IMR-90 (cell line): ENCODE results near the gene NOL4L. TPM values are rescaled to one million over a fixed set of nuclear protein-coding genes. Genes with fewer than 3 reads are reported as not detected.

Experiments used
- ATAC-seq: fragments of 200-7000 bp; cut with Tn5 transposase; 2 replicates; pipeline ENCODE4 v1.9.1; 2020; ENCODE audit warnings: low read depth, mild to moderate bottlenecking, moderate library complexity
- BruUV-seq: library from RNA; stranded (reverse); fragments of 400-500 nt; replicated peaks from 2 replicates; lab custom pipeline; 2021; lab: Mats Ljungman, UMichigan
- CTCF ChIA-PET: fragments of 300-600 bp; formaldehyde crosslinking; extraction: SDS; loops from one replicate; lab custom pipeline; 2021; ENCODE audit warnings: antibody characterized with exemption; lab: Yijun Ruan, JAX
- POLR2A ChIA-PET: fragments of 300-600 bp; sonication (Branson Sonifier 250); formaldehyde crosslinking; loops from one replicate; lab custom pipeline; 2022; ENCODE audit warnings: antibody characterized with exemption; ENCODE audit not compliant: unreplicated experiment; lab: Charles Lee
- DNase-seq: peaks from one replicate; pipeline ENCODE4 v3.0.0; 2013
- H2AFZ ChIP-seq: replicated peaks from 2 replicates; pipeline ENCODE3; 2013; ENCODE audit warnings: low read length, mild to moderate bottlenecking; ENCODE audit not compliant: poor library complexity
- H2AK5ac ChIP-seq: 2 replicates; pipeline ENCODE4 v1.6.1; 2013; ENCODE audit warnings: low read depth, low read length, inconsistent platforms
- H2AK9ac ChIP-seq: replicated peaks from 2 replicates; pipeline ENCODE3; 2013; ENCODE audit warnings: mild to moderate bottlenecking, low read depth, low read length, moderate library complexity; ENCODE audit not compliant: poor library complexity
- H2BK120ac ChIP-seq: 2 replicates; pipeline ENCODE4 v1.6.1; 2013; ENCODE audit warnings: low read depth, low read length, inconsistent platforms
- H2BK15ac ChIP-seq: 3 replicates; pipeline ENCODE4 v1.6.1; 2013; ENCODE audit warnings: low read depth, low read length, inconsistent platforms
- H2BK20ac ChIP-seq: 2 replicates; pipeline ENCODE4 v1.6.1; 2013; ENCODE audit warnings: low read depth, mild to moderate bottlenecking, inconsistent platforms, low read length, moderate library complexity
- H2BK5ac ChIP-seq: 2 replicates; pipeline ENCODE4 v1.6.1; 2013; ENCODE audit warnings: mild to moderate bottlenecking, low read depth, low read length, inconsistent platforms; ENCODE audit not compliant: poor library complexity, severe bottlenecking
- H3K14ac ChIP-seq: replicated peaks from 2 replicates; pipeline ENCODE4 v1.6.1; 2013; ENCODE audit warnings: low read depth, low read length, inconsistent platforms
- H3K18ac ChIP-seq: 2 replicates; pipeline ENCODE4 v1.6.1; 2013; ENCODE audit warnings: low read depth, low read length, control low read depth
- H3K23ac ChIP-seq: 2 replicates; pipeline ENCODE4 v1.6.1; 2013; ENCODE audit warnings: low read depth, low read length, inconsistent platforms
- H3K27ac ChIP-seq: 2 replicates; pipeline ENCODE4 v1.5.1; 2013; ENCODE audit warnings: mild to moderate bottlenecking, control low read depth, low read length; ENCODE audit not compliant: insufficient read depth
- H3K27me3 ChIP-seq: 2 replicates; pipeline ENCODE4 v1.6.1; 2013; ENCODE audit warnings: low read length; ENCODE audit not compliant: control insufficient read depth, insufficient read depth
- H3K36me3 ChIP-seq: 2 replicates; pipeline ENCODE4 v1.6.1; 2013; ENCODE audit warnings: low read length, mixed read lengths; ENCODE audit not compliant: control insufficient read depth, insufficient read depth
- H3K4ac ChIP-seq: 2 replicates; pipeline ENCODE4 v1.6.1; 2013; ENCODE audit warnings: low read depth, low read length, inconsistent platforms
- H3K4me1 ChIP-seq: 2 replicates; pipeline ENCODE4 v1.6.1; 2013; ENCODE audit warnings: low read length, mixed read lengths; ENCODE audit not compliant: control insufficient read depth, insufficient read depth
- H3K4me2 ChIP-seq: 2 replicates; pipeline ENCODE4 v1.6.1; 2013; ENCODE audit warnings: low read depth, mild to moderate bottlenecking, control low read depth, low read length, moderate library complexity
- H3K4me3 ChIP-seq: 2 replicates; pipeline ENCODE4 v1.5.1; 2013; ENCODE audit warnings: low read depth, mild to moderate bottlenecking, control low read depth, low read length, moderate library complexity; ENCODE audit not compliant: insufficient read depth
- H3K56ac ChIP-seq: 2 replicates; pipeline ENCODE4 v1.6.1; 2013; ENCODE audit warnings: low read length, inconsistent platforms; ENCODE audit not compliant: insufficient read depth; ENCODE audit errors: extremely low read depth
- H3K79me1 ChIP-seq, 2 experiments: 2 replicates each; pipeline ENCODE4 v1.6.1; 2013; ENCODE audit warnings: low read length in 2 of 2, inconsistent platforms in 1 of 2, low read depth in 1 of 2
- H3K9ac ChIP-seq: 2 replicates; pipeline ENCODE4 v1.6.1; 2013; ENCODE audit warnings: low read depth, low read length, control low read depth
- H3K9me1 ChIP-seq: 2 replicates; pipeline ENCODE4 v1.6.1; 2013; ENCODE audit warnings: low read length, inconsistent platforms; ENCODE audit not compliant: insufficient read depth
- H3K9me3 ChIP-seq: 2 replicates; pipeline ENCODE4 v1.6.1; 2013; ENCODE audit warnings: low read length; ENCODE audit not compliant: control insufficient read depth, insufficient read depth
- H4K20me1 ChIP-seq: 2 replicates; pipeline ENCODE4 v1.6.1; 2013; ENCODE audit warnings: low read length, inconsistent platforms; ENCODE audit not compliant: insufficient read depth
- H4K5ac ChIP-seq: 2 replicates; pipeline ENCODE4 v1.6.1; 2013; ENCODE audit warnings: mild to moderate bottlenecking, low read depth, low read length, control low read depth
- H4K8ac ChIP-seq, 2 experiments: 2 replicates each; pipeline ENCODE4 v1.6.1; 2013; ENCODE audit warnings: low read depth in 2 of 2, low read length in 2 of 2, control low read depth in 1 of 2, inconsistent platforms in 1 of 2
- H4K91ac ChIP-seq: 2 replicates; pipeline ENCODE4 v1.6.1; 2013; ENCODE audit warnings: low read depth, low read length, inconsistent platforms; ENCODE audit not compliant: insufficient read depth
- BHLHE40 ChIP-seq: fragments of 150-350 bp; IDR thresholded peaks from 2 replicates; pipeline ENCODE4 v1.6.1; 2016; ENCODE audit warnings: mild to moderate bottlenecking, low read depth, low read length
- CHD1 ChIP-seq: IDR thresholded peaks from 2 replicates; pipeline ENCODE4 v1.6.1; 2012; ENCODE audit warnings: low read depth, low read length, improper control_type of control experiment
- FOS ChIP-seq: fragments of 150-350 bp; IDR thresholded peaks from 2 replicates; pipeline ENCODE4 v1.6.1; 2016; ENCODE audit warnings: low read depth, low read length
- MAFK ChIP-seq: IDR thresholded peaks from 2 replicates; pipeline ENCODE4 v1.6.1; 2012; ENCODE audit warnings: low read depth, low read length, improper control_type of control experiment
- NFE2L2 ChIP-seq: fragments of 150-350 bp; IDR thresholded peaks from 2 replicates; pipeline ENCODE4 v1.6.1; 2016; ENCODE audit warnings: low read depth, mild to moderate bottlenecking, low read length
- WGBS, 2 experiments: methylation state at CpG; one replicate each; pipeline versions ENCODE4 v1.1.5 to v1.1.7; 2013; ENCODE audit warnings: missing lambda C conversion rate in 2 of 2; ENCODE audit not compliant: insufficient read length in 1 of 2; ENCODE audit errors: extremely low coverage in 2 of 2; 5-methylcytosine and 5-hydroxymethylcytosine counted together
- dilution Hi-C: fragments of 300-500 bp; cut with HindIII; formaldehyde crosslinking; loops from one replicate; pipeline ENCODE4 v1.14.3; 2018; ENCODE audit warnings: low sequenced_read_pairs; ENCODE audit not compliant: unreplicated experiment
- in situ Hi-C: fragments of 300-500 bp; cut with MboI; formaldehyde crosslinking; loops from 3 replicates; pipeline ENCODE4 v1.14.3; 2019; ENCODE audit warnings: low sequenced_read_pairs, inconsistent platforms, mixed read lengths
- intact Hi-C: fragments of 100-400 bp; cut with micrococcal nuclease; formaldehyde crosslinking; loops from 2 replicates; pipeline ENCODE4 v1.10.0; 2022
- polyA plus RNA-seq, 3 experiments: library from polyadenylated mRNA; depleted of rRNA; stranded (reverse); fragments of >200 nt; gene quantifications; 2 replicates each; pipeline ENCODE4 v1.2.3, GENCODE V29; 2012; ENCODE audit warnings: low replicate concordance in 1 of 3
- total RNA-seq: library from RNA; depleted of rRNA; stranded (reverse); fragments of >200 nt; gene quantifications from 2 replicates; pipeline ENCODE4 v1.2.3, GENCODE V29; 2012

NOL4L gene
- total and polyA plus RNA-seq, 2 of the 4 experiments (the other 2 are of a cell fraction), result 4.7 to 13.3 TPM

DNA sequence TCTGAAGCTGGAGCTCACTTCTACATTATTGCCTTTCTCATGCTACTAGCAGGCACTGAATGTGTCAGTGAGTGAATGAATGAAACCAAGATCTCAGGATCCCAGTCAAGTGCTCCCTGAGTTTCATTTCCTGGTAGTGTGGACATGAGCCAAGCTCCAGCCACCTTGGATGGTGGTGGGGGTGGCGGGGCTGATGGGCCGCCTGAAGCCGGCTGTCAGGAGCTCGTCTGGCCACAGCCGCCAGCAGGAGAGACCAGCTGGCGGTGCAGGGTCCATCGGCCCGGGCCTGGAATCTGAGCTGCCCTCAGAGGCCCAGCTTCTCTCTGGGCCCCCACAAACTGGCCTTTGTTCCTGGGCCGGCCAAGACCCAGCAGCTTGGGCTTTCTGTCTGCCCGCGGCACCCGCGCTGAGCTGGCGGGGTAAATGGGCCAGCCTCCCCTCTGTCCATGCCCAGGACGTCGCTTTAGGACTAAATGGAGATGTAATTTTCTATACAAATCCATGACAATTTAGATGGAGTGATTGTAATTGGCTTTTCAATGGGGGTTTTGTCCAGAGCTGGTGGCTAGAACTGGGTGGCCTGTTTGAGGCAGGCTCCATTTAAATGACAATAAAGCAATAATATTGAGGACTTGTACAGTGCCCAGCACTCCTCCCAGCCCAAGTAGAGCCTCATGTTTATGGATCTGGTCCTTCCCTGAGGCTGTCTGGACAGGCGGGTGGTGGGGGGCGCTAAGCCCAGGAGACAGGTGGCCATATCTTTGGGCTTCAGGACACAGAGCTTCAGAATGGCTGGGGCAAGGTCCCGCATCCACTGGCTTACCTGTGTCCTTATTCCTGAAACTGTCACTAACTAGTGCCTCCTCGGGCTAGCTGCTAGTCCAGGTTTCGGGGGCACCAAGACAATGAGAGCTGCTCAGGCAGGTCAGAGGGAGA is 43.5 kb downstream of the NOL4L start:
- Histone ChIP-seq H2AK9ac (no peak overlapping the region), H3K9me1 (peaks cover 7% of the 10 kb centered on the region; the same call in 1 of the 2 replicates), H3K4me2 (no peak overlapping the region), H3K79me1 (no peaks in the 10 kb centered on the region), H3K27ac (no peak overlapping the region), H3K18ac (no peak overlapping the region), H4K91ac (no peak overlapping the region), H2BK15ac (no peak overlapping the region), H4K8ac (no peak overlapping the region), H3K27me3 (peaks cover 20% of the 10 kb centered on the region), H2BK120ac (no peak overlapping the region), H2AK5ac (no peak overlapping the region), H3K4me1 (peaks cover 4% of the 10 kb centered on the region; the same call in 1 of the 2 replicates), H3K9me3 (no peaks in the 10 kb centered on the region), H4K20me1 (no peaks in the 10 kb centered on the region), H2AFZ (no peak overlapping the region), H2BK5ac (no peak overlapping the region), H3K14ac (no peak overlapping the region), H2BK20ac (no peak overlapping the region), H3K4me3 (no peak overlapping the region), H3K9ac (no peak overlapping the region), H3K4ac (no peak overlapping the region), H3K36me3 (no peaks in the 10 kb centered on the region), H3K56ac (no peak overlapping the region), H3K23ac (no peak overlapping the region), H4K5ac (no peak overlapping the region)
- DNase-seq (no peak), ATAC-seq (no peak)
- dilution Hi-C loops (no loop called here), intact Hi-C loops (no loop called here), in situ Hi-C loops (no loop called here)
- ChIA-PET CTCF (interaction anchor here (0.9 kb wide), 1 partner anchor 9 kb away, joined by 3 read pairs; no protein-coding TSS in a partner anchor), POLR2A (no interaction called here)
- 83% methylated on average over 3 of the region's 21 CpGs; no CpG with 5 or more reads in 1 of the 2 experiments for WGBS, 2 experiments
- BruUV-seq, result no TSS peak
- no peak for TF ChIP-seq BHLHE40
- TF ChIP-seq NFE2L2, result no peak
- no peak for TF ChIP-seq MAFK
- TF ChIP-seq FOS, result no peak
- no peak for TF ChIP-seq CHD1
